HG03432 (cell line): ENCODE measurements around the gene ANKRD11.
"Not testable (repeated sequence)": the region's sequence is repeated elsewhere in the genome, so short reads cannot be mapped to it uniquely, and the experiment has no call there.

Source experiments
- ATAC-seq: cut with Tn5 transposase; IDR thresholded peaks from one replicate; pipeline ENCODE4 v1.9.1; 2021; ENCODE audit warnings: mild to moderate bottlenecking, moderate library complexity; ENCODE audit not compliant: unreplicated experiment

Gene ANKRD11

GRCh38 chr16:89319631-89319885 lies 170.8 kb downstream of the ANKRD11 start:
- no peak for ATAC-seq

- no peak for ATAC-seq
Measured at GRCh38 chr16:89318871-89319630, 171.3 kb downstream of the ANKRD11 start.

- no peak for ATAC-seq
Measured at GRCh38 chr16:89318430-89318758, 172.0 kb downstream of the ANKRD11 start.

- ATAC-seq, result no peak
Measured at GRCh38 chr16:89317729-89318429, 172.5 kb downstream of the ANKRD11 start.

- ATAC-seq, result no peak
Measured at GRCh38 chr16:89317101-89317671, 173.2 kb downstream of the ANKRD11 start.

- no peak for ATAC-seq
Measured at GRCh38 chr16:89316701-89317100, 173.7 kb downstream of the ANKRD11 start.

GRCh38 chr16:89315791-89316581 lies 174.4 kb downstream of the ANKRD11 start:
- ATAC-seq, result peak; percentile 42

GRCh38 chr16:89315271-89315670 lies 175.1 kb downstream of the ANKRD11 start:
- no peak for ATAC-seq

GRCh38 chr16:89314854-89315253 lies 175.5 kb downstream of the ANKRD11 start:
- no peak for ATAC-seq

GRCh38 chr16:89314357-89314756 lies 176.0 kb downstream of the ANKRD11 start:
- no peak for ATAC-seq

GRCh38 chr16:89313583-89313982 lies 176.8 kb downstream of the ANKRD11 start:
- ATAC-seq, result no peak

GRCh38 chr16:89312598-89313299 lies 177.6 kb downstream of the ANKRD11 start:
- ATAC-seq, result no peak

GRCh38 chr16:89312194-89312593 lies 178.2 kb downstream of the ANKRD11 start:
- no peak for ATAC-seq

- ATAC-seq, result no peak
Measured at GRCh38 chr16:89311636-89312035, 178.7 kb downstream of the ANKRD11 start.

- ATAC-seq, result no peak
Measured at GRCh38 chr16:89309438-89310122, 180.8 kb downstream of the ANKRD11 start.

- no peak for ATAC-seq
Measured at GRCh38 chr16:89308391-89309333, 181.7 kb downstream of the ANKRD11 start.

- ATAC-seq, result no peak
Measured at GRCh38 chr16:89307421-89307805, 182.9 kb downstream of the ANKRD11 start.

GRCh38 chr16:89306457-89307420 lies 183.6 kb downstream of the ANKRD11 start:
- ATAC-seq, result not testable (repeated sequence)
